Fibroblast of mammary gland (primary cell): Measurements from ENCODE around the gene SEC24C.
A peak's percentile ranks its signal among the peaks of the same experiment; 100 is the strongest.

Source experiments
- DNase-seq: peaks from one replicate; pipeline ENCODE4 v3.0.0-alpha.2; 2010; ENCODE audit warnings: low read depth
- H3K4me3 ChIP-seq: 2 replicates; pipeline ENCODE4 v1.5.1; 2011; ENCODE audit warnings: low read depth, mild to moderate bottlenecking, low read length, moderate library complexity; ENCODE audit not compliant: control insufficient read depth
- TF ChIP-seq, protein P1 (sequence below): conservative IDR thresholded peaks from 2 replicates; pipeline ENCODE4 v1.5.1; 2011; ENCODE audit warnings: low read depth, low read length, inconsistent platforms; ENCODE audit not compliant: control insufficient read depth, insufficient read depth

SEC24C gene

DNA sequence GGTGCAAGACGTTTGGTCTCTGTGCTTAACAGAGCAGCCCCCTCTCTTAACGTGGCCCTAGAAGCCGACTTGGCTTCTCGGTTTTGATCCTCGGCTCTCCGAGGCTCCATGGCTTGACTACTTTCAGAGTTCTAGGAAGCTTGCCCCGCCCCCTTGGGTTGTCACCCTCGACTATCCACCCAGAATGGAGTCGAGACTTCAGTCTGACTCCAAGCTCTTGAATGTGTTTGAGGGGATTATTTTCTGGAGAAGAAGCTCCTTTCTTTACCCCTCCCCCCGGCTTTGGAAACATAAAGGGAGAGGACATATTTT is 448 bp downstream of the SEC24C start:
- TF ChIP-seq, protein P1, sequence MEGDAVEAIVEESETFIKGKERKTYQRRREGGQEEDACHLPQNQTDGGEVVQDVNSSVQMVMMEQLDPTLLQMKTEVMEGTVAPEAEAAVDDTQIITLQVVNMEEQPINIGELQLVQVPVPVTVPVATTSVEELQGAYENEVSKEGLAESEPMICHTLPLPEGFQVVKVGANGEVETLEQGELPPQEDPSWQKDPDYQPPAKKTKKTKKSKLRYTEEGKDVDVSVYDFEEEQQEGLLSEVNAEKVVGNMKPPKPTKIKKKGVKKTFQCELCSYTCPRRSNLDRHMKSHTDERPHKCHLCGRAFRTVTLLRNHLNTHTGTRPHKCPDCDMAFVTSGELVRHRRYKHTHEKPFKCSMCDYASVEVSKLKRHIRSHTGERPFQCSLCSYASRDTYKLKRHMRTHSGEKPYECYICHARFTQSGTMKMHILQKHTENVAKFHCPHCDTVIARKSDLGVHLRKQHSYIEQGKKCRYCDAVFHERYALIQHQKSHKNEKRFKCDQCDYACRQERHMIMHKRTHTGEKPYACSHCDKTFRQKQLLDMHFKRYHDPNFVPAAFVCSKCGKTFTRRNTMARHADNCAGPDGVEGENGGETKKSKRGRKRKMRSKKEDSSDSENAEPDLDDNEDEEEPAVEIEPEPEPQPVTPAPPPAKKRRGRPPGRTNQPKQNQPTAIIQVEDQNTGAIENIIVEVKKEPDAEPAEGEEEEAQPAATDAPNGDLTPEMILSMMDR = no peak
- DNase-seq = peak; percentile 58
- H3K4me3 ChIP-seq = peak overlapping the region; percentile 98

DNA sequence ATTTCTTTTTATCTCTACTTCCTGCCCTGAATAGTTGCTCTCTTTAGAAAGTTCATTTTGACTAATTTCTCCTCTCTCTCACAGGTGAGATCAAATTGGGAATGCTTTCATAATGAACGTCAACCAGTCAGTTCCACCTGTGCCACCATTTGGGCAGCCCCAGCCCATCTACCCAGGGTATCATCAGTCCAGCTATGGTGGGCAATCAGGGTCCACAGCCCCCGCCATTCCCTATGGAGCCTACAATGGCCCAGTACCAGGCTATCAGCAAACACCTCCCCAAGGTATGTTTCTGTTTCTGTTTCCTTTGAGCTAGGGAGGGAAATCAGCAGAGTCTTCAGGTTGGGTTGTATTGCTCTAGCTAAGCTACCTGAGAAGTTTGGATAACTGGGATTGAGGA is 2.5 kb downstream of the SEC24C start:
- no peak overlapping the region for H3K4me3 ChIP-seq
- TF ChIP-seq, protein P1 = no peak
- no peak for DNase-seq

DNA sequence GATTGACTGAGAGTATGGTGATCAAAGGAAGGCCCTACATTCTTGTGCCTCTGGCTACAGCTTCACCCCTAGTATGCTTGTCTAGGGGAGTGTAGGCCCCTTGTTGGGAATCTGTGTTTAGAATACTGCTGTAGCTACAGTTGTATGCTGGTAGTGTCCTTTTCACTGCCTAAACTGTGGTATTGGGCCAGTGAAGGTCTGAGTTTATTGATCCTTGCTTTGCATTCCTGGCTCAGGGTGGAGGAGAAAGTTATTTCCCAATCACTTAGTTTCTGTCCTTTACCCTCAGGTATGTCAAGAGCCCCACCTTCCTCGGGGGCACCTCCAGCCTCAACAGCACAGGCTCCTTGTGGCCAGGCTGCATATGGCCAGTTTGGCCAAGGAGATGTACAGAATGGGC is 6.6 kb downstream of the SEC24C start:
- TF ChIP-seq, protein P1 = no peak
- no peak for DNase-seq
- no peak overlapping the region for H3K4me3 ChIP-seq

DNA sequence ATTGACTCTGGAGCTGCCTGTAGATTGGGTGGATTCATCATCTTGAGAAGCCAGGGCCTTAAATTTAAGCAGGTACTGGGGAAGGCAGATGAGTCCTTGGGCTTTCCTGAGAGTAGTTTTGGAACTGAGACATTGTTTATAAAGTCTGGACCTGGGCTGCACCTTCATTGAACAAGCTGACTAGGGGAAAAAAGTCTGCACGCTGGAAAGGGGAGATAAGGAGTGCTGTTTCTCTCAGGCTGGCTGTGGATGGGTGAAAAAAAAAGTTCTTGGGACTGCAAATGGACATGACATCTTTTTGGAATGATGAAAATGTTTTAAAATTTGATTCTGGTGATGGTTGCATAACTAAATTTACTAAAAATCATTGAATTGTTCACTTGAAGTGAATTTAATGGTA is 12.0 kb downstream of the SEC24C start:
- no peak for DNase-seq
- no peak overlapping the region for H3K4me3 ChIP-seq
- TF ChIP-seq, protein P1 = no peak

DNA sequence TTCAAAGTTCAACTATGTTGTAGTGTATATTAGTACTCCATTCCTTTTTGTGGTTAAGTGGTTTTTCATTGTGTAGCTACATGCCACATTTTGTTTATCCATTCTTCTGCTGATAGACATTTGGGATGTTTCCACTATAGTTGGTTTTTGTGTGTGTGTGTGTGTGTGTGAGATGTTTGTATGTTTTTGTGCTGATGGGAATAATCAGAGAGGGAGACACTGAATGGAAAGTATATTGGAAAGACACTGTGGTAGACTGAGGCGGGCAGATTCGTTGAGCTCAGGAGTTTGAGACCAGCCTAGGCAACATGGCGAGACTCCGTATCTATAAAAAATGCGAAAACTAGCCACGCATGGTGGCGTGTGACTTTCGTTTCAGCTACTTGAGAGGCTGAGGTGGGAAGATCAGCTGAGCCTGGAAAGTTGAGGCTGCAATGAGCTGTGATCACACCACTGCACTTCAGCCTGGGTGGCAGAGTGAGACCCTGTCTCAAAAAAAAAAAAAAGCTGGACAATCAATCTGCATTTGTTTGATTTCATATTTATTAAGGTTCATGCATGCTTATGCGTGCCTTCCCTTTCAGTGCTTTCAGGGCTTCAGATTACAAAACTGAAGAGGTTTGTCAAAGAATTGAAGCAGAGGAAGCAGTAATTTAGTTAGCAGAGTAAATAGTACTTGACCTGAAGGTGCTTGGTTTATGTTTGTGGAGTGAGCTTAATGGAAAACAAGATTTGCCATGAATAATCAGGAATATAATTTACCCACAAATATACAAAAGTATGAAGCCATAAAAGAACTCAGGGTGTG is 14.7 kb downstream of the SEC24C start:
- TF ChIP-seq, protein P1 = no peak
- H3K4me3 ChIP-seq = no peak overlapping the region
- DNase-seq = no peak

DNA sequence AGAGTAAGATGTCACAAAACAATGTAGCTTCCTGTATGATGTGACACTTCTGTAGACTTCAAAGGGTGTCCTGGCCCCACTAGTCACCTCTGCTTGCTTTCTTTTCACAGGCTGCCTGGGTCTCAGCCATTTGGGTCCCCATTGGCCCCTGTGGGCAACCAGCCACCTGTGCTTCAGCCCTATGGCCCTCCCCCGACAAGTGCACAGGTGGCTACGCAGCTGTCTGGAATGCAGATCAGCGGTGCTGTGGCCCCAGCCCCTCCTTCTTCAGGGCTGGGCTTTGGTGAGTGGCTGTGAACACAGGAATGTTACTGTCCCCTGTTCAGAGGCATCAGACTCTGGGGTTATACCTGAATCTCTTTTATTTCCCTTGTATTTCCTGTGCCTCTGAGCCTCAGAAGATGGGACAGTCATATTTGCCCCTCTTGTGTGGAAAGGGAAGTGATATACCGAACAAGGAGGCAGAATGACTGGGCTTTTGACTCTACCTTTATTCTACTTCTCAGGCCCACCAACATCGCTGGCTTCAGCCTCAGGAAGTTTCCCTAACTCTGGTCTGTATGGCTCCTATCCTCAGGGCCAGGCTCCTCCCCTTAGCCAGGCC is 15.4 kb downstream of the SEC24C start:
- no peak for DNase-seq
- H3K4me3 ChIP-seq = no peak overlapping the region
- TF ChIP-seq, protein P1 = no peak
